ENCODE results near the gene NPEPPS. TPM values are rescaled to one million over a fixed set of nuclear protein-coding genes. Genes with fewer than 3 reads are reported as not detected.
A peak's percentile ranks its signal among the peaks of the same experiment; 100 is the strongest.
"Not testable (repeated sequence)": the region's sequence is repeated elsewhere in the genome, so short reads cannot be mapped to it uniquely, and the experiment has no call there.

The NPEPPS gene
- total RNA-seq: 100 to 1,000 TPM in 4 of 7 donors, 10 to 100 TPM in 3; 93.5 to 178 (median 104) TPM
- 100 to 1,000 TPM in 1 of 2 donors, 10 to 100 TPM in 1; 55.2 to 122 TPM for polyA plus RNA-seq
- long read RNA-seq, donor 1, full-length matches to known transcripts: 278 of 509 reads
- long read RNA-seq, donor 1, partial matches to known transcripts: 161 of 509 reads
- long read RNA-seq, donor 1, other reads (novel, unspliced or antisense): 70 of 509 reads
- long read RNA-seq, donor 2, full-length matches to known transcripts: 23 of 23 reads
- long read RNA-seq, donor 2, partial matches to known transcripts: 0 of 23 reads
- long read RNA-seq, donor 2, other reads (novel, unspliced or antisense): 0 of 23 reads
- long read RNA-seq, donor 3, full-length matches to known transcripts: 119 of 288 reads
- long read RNA-seq, donor 3, partial matches to known transcripts: 126 of 288 reads
- long read RNA-seq, donor 3, other reads (novel, unspliced or antisense): 43 of 288 reads

- DNase-seq: peak; percentile 90 to 93 (median 90)
- H3K9me3 ChIP-seq; H3K36me3 ChIP-seq; H3K27me3 ChIP-seq; H3K4me1 ChIP-seq (ENCODE audit: insufficient read depth); intact Hi-C loops (cut with DNase I): not testable (repeated sequence)
- Histone ChIP-seq H3K27ac (peak within 1 kb of the TSS; percentile 78 to 90), H3K4me3 (peak within 1 kb of the TSS; percentile 69)
- 7 to 11% (median 9%) methylated on average over 41 to 54 of the region's 60 CpGs for WGBS, 3 donors
Measured at GRCh38 chr17:47530557-47531232, at the start of gene NPEPPS. Gene NPEPPS (plus strand): TSS chr17:47531108. CDS start chr17:47531301, 193 bp downstream.

DNA sequence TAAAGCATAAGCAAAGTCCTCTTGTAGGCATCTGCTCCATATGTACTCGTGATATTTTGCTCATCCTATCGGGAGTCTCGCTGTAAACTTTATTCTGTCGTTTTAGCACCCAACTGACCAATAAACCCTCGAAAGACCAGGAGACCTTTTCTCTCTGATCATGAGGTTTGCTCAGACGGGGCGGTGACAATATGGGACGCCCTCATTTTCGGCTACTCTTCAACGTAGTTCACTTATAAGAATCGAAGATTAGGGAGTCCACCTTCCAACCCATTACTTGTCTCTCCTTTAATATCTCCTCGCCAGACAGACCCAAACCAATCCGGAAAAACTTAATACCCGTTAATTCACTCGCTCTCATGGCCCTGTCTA, 39.1 kb upstream of the NPEPPS start:
- Histone ChIP-seq H3K27ac (peak overlapping the region; percentile 69 to 80), H3K4me3 (peak overlapping the region; percentile 58)
- H3K4me1 ChIP-seq (ENCODE audit: insufficient read depth); H3K27me3 ChIP-seq; H3K9me3 ChIP-seq; H3K36me3 ChIP-seq; DNase-seq: not testable (repeated sequence)
- 5 to 10% (median 6%) methylated on average over 15 of the region's 15 CpGs for WGBS, 3 donors
- intact Hi-C loops (cut with DNase I): loop anchor here in 1 of 4 donors (10.0 kb wide), 1 partner anchor 123 kb away; no protein-coding TSS in a partner anchor

GRCh38 chr17:47499074-47499473, 31.8 kb upstream of the NPEPPS start:
- DNase-seq; H3K4me1 ChIP-seq (ENCODE audit: insufficient read depth); H3K36me3 ChIP-seq; H3K9me3 ChIP-seq; H3K27ac ChIP-seq; H3K27me3 ChIP-seq; H3K4me3 ChIP-seq: not testable (repeated sequence)
- 0 to 12% (median 9%) methylated on average over 1 of the region's 1 CpG for WGBS, 3 donors
- intact Hi-C loops (cut with DNase I): loop anchor here in 1 of 4 donors (10.0 kb wide), 1 partner anchor 116 kb away; no protein-coding TSS in a partner anchor

- H3K4me3 ChIP-seq; H3K4me1 ChIP-seq (ENCODE audit: insufficient read depth); H3K27me3 ChIP-seq; H3K9me3 ChIP-seq; DNase-seq; H3K27ac ChIP-seq; H3K36me3 ChIP-seq: not testable (repeated sequence)
- 85 to 90% (median 86%) methylated on average over 4 of the region's 4 CpGs for WGBS, 3 donors
- intact Hi-C loops (cut with DNase I): loop anchor here in 1 of 4 donors (10.0 kb wide), 1 partner anchor 115 kb away; no protein-coding TSS in a partner anchor
Measured at GRCh38 chr17:47499494-47499893, 31.4 kb upstream of the NPEPPS start.

- H3K36me3 ChIP-seq; H3K4me3 ChIP-seq; H3K4me1 ChIP-seq (ENCODE audit: insufficient read depth); H3K9me3 ChIP-seq; intact Hi-C loops (cut with DNase I); H3K27ac ChIP-seq; H3K27me3 ChIP-seq: not testable (repeated sequence)
- peak in 2 of 3 donors; percentile 26 to 27 for TF ChIP-seq CTCF (IDR thresholded peaks at IDR 0.05)
- peak in 2 of 5 donors; percentile 15 to 35 for DNase-seq
- 50 to 59% (median 56%) methylated on average over 4 of the region's 4 CpGs for WGBS, 3 donors
Measured at GRCh38 chr17:47500620-47501019, 30.3 kb upstream of the NPEPPS start.

- intact Hi-C loops (cut with DNase I); H3K27me3 ChIP-seq; H3K4me3 ChIP-seq; H3K36me3 ChIP-seq; H3K4me1 ChIP-seq (ENCODE audit: insufficient read depth); H3K9me3 ChIP-seq: not testable (repeated sequence)
- peak; percentile 27 to 73 (median 44) for DNase-seq
- H3K27ac ChIP-seq: peak overlapping the region in 1 of 2 donors; percentile 55
- WGBS, 3 donors: 3 to 15% (median 9%) methylated on average over 3 to 5 of the region's 8 CpGs
Measured at GRCh38 chr17:47502122-47502731, 28.7 kb upstream of the NPEPPS start.

DNA sequence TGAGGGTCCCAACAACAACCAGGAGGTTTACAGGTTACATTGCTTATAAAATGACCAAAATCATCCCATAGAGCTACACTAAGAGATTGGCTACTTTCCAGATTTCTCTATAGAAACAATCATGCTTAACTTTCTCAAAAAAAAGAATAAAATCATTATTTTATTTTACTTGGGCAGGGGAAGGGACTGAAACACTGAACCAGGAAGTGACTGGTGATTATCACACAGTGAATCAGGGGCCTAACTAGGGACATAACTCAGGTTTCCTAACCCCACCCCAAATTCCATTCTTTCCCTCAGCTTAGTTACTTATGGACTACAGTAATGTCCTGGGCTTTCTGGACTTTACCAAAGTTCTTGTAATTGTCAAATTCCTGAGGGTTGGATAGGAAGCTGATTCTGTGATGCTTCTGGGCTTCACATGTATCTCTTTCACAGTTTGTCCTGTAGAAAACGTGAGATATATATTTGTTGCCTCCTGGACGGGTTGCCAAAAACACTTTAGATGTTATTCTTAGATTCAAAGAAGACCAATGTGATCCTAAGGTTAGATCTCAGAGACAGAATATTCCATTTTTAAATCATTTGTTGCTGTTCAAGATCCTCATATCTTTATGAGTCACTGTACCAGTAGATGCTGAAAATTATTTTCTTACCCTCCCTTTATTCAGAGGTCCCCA, 28.0 kb upstream of the NPEPPS start:
- H3K4me3 ChIP-seq; H3K27me3 ChIP-seq; DNase-seq; H3K4me1 ChIP-seq (ENCODE audit: insufficient read depth); intact Hi-C loops (cut with DNase I); H3K36me3 ChIP-seq; H3K9me3 ChIP-seq: not testable (repeated sequence)
- peak overlapping the region in 1 of 2 donors; percentile 55 for H3K27ac ChIP-seq
- WGBS, 3 donors: 8 to 24% (median 9%) methylated on average over 2 of the region's 2 CpGs

DNA sequence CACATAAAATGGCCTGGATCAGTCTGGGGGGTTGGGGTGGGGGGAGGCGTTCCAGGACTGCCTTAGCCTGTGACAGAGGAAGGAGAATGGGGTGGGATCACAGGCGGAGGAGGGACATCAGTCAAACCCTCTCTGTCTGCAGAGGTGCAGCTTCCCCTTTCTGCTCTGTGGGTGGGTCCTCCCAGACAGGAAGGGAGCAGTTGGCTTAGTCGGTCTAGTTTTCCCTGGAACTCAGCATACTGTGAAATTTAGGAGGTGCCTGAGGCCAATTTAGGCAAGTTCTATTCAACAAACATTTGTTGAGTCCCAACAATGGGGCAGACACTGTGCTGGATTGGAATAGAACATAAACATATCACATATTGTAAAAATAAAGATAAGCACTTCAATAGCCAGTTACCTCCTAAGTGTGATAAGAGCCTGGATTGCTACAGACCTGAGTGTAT, 19.2 kb upstream of the NPEPPS start:
- DNase-seq; H3K4me3 ChIP-seq; H3K27ac ChIP-seq; H3K27me3 ChIP-seq; H3K9me3 ChIP-seq; H3K36me3 ChIP-seq; H3K4me1 ChIP-seq (ENCODE audit: insufficient read depth): not testable (repeated sequence)
- intact Hi-C loops (cut with DNase I): loop anchor here in 1 of 4 donors (10.0 kb wide), 1 partner anchor 103 kb away; no protein-coding TSS in a partner anchor
- 12 to 14% (median 14%) methylated on average over 3 of the region's 3 CpGs for WGBS, 3 donors

DNA sequence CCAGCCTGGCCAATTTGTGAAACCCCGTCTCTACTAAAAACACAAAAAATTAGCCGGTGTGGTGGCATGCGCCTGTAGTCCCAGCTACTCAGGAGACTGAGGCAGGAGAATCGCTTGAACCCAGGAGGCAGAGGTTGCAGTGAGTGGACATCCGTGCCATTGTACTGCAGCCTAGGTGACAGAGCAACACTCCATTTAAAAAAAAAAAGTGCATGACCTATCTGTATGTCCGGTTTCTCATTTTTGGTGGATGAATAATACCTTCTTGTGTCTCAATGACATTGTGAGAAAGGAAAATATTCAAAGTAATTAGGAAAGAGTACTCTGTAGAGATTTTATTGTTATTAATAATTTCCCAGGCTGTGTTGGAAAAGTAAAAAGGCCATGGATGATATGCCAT, 17.6 kb upstream of the NPEPPS start:
- not testable (repeated sequence) for H3K9me3 ChIP-seq; H3K27me3 ChIP-seq; H3K4me1 ChIP-seq (ENCODE audit: insufficient read depth); H3K36me3 ChIP-seq; H3K4me3 ChIP-seq; H3K27ac ChIP-seq; DNase-seq
- 73 to 84% (median 78%) methylated on average over 6 of the region's 6 CpGs for WGBS, 3 donors
- intact Hi-C loops (cut with DNase I): loop anchor here in 1 of 4 donors (10.0 kb wide), 1 partner anchor 102 kb away; no protein-coding TSS in a partner anchor

DNA sequence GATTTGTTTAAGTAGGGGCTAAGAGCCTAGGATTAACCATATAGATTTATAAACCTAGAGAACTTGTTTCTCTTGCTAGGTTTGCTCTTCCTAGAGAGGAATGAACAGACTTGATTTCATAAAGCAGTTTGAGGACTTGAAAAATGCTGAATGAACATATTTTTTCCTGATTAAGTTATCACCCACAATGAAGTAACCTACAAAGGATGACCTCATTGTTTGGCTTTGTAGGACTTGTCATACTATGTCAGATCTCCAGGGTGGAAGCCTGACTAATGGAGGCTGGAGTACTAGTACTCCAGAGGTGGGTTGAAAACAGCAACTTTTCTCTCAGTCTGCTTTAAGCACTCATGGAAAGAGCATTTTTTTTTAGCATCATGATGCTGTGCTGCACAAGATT, 12.0 kb upstream of the NPEPPS start:
- not testable (repeated sequence) for H3K9me3 ChIP-seq; H3K36me3 ChIP-seq; H3K27ac ChIP-seq; H3K4me1 ChIP-seq (ENCODE audit: insufficient read depth); H3K4me3 ChIP-seq; DNase-seq; H3K27me3 ChIP-seq
- intact Hi-C loops (cut with DNase I): loop anchor here in 1 of 4 donors (10.0 kb wide), 1 partner anchor 96 kb away; no protein-coding TSS in a partner anchor

All from ovary (tissue), 10 donors.